ENCODE measurements around the gene MRPL11. TPM values are rescaled to one million over a fixed set of nuclear protein-coding genes. Genes with fewer than 3 reads are reported as not detected.

Gene MRPL11
- 10 to 100 TPM; 15.7 to 23.9 (median 21.0) TPM for total RNA-seq
- 10 to 100 TPM; 29.2 to 30.2 TPM for polyA plus RNA-seq

DNA sequence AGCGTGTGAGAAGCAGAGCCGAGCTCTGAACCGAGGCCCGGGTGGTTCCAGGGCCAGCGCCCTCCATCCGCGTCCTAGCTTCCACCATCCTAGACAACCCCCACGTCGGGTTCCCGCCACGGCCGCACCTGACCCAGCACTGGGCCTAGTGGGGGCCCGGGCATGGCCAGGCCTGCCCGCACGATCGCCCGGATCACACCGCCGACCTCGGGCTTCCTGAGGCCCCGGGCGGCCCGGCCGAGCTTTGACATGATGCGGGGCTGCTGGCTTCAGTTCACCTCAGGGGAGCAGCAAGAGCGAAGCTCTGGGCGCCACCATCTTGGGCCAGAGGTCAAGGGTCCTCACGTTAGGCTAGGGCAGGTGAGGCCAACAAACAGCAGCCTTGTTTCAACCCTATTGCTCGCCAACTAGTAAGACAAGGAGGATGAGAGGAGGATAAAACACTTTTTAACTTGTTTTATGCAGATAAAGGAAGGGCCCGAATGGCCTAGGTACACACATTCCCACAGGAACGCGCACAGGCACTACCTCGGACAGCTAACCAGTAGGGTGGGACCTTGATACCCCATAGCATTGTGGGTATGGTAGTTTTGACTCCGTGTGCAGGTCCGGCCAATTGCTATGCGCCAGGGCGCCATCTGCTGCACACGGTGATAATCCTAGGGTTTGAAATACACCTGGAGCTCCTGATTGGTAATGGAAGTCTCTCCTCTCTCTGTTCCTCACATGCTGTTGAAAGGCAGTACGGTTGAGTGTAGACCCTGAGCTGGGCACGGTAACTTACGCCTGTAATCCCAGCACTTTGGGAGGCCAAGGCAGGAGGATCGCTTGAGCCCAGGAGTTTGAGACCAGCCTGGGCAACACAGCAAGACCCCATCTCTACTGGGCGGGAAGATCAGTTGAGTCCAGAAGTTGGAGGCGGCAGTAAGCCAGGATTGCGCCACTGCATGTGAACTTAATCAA, at the start of gene MRPL11:
Gene MRPL11 (minus strand): TSS at position 345 of the 963 bp plus-strand sequence. CDS start 94 bp downstream, at position 251.
- H3K9me3 ChIP-seq: no peaks in the 10 kb centered on the region
- FAIRE-seq: no peak
- peak within 1 kb of the TSS; percentile 62 to 89 (median 74) for H3K27ac ChIP-seq
- H3K4me3 ChIP-seq: peak within 1 kb of the TSS; percentile 67 to 91 (median 90)
- H3K4me1 ChIP-seq: peaks cover 0 to 8% (median 7%) of the 10 kb centered on the region in 3 donors
- intact Hi-C loops (cut with DNase I): no loop called here
- ATAC-seq: peak; percentile 99 to 100 (median 100)
- H3K27me3 ChIP-seq: no peaks in the 10 kb centered on the region
- WGBS, 2 donors: 6% methylated on average over 45 of the region's 45 CpGs
- peak; percentile 82 to 93 (median 90) for DNase-seq
- H3K36me3 ChIP-seq: peaks cover 0 to 6% (median 0%) of the 10 kb centered on the region in 3 donors
- TF ChIP-seq, protein P1, sequence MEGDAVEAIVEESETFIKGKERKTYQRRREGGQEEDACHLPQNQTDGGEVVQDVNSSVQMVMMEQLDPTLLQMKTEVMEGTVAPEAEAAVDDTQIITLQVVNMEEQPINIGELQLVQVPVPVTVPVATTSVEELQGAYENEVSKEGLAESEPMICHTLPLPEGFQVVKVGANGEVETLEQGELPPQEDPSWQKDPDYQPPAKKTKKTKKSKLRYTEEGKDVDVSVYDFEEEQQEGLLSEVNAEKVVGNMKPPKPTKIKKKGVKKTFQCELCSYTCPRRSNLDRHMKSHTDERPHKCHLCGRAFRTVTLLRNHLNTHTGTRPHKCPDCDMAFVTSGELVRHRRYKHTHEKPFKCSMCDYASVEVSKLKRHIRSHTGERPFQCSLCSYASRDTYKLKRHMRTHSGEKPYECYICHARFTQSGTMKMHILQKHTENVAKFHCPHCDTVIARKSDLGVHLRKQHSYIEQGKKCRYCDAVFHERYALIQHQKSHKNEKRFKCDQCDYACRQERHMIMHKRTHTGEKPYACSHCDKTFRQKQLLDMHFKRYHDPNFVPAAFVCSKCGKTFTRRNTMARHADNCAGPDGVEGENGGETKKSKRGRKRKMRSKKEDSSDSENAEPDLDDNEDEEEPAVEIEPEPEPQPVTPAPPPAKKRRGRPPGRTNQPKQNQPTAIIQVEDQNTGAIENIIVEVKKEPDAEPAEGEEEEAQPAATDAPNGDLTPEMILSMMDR (IDR thresholded peaks at IDR 0.05): peak in 3 of 4 donors; percentile 14 to 33 (median 19)

DNA sequence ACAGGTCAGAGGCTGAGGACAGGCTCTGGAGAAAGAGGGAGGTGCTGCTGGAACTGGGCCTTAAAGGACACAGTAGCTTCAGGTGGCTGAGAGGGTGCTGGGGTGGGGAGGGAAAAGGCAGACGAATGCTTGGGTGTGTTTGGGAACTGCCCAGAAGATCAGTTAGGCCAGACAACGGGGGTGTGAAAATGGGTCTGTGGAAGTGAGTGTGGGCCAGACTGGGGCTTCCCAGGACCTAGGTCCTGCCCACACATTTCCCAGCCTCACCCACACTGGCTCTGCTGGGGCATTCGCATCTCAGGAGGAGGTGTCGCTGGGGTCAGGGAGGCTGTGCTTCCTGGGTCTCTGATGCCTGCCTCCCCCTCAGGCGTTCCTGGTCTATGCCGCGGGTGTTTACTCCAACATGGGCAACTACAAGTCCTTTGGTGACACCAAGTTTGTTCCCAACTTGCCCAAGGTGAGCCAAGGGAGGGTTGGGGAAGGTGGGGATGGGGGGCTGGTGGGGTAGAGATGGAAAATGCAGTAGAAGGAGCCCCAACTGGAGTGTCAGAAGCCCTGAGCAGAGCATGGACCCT, 46.2 kb upstream of the MRPL11 start:
- no peak for DNase-seq
- H3K27ac ChIP-seq: no peak overlapping the region
- no peak overlapping the region for H3K4me3 ChIP-seq
- intact Hi-C loops (cut with DNase I): no loop called here
- no peak for ATAC-seq
- H3K9me3 ChIP-seq: no peaks in the 10 kb centered on the region
- peaks cover 0 to 4% (median 0%) of the 10 kb centered on the region in 3 donors for H3K36me3 ChIP-seq
- no peaks in the 10 kb centered on the region for H3K27me3 ChIP-seq
- FAIRE-seq: no peak
- TF ChIP-seq, protein P1 (IDR thresholded peaks at IDR 0.05): no peak
- peaks cover 0 to 5% (median 0%) of the 10 kb centered on the region in 3 donors for H3K4me1 ChIP-seq
- 81 to 89% methylated on average over 7 of the region's 7 CpGs for WGBS, 2 donors

DNA sequence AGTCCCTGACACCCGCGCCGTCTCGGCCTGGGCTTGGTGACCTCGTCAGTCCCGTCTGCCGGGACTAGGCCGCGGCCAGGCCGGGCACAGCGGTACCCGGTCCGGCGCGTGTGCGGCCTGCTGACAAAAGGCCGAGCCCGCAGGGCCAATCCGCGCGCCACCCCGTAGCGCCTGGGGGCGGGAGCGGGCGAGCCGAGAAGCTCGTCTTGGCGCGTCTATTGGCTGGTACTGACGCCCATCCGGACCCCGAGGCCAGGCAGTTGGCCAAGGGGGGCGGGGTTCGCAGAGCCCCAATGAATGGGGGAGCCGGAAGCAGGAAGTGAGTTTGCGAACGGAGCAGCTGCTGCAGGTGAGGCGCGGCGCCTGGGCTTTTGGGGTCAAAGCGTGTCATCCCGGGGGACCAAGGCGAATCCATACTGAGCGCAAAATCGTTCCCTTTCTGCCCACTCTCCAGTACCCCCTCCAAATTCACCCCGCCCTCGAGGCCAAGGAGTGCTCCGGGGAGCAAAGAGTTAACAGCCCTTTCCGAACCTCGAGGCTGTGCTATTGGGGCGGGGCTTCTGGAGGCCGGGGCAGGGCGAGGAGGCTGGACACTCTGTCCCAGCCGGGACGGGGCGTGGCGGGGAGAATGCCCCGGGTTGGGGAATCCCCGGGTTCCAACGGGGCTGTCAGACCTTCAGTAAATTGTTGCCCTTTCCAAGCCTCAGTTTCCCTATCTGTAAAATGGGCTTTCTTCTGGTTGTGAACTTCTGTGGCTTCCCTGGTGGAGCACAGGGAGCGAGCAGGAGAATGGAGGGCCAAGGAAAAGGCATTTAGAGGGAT, 41.7 kb upstream of the MRPL11 start, which contains the start of gene DPP3:
Gene DPP3 (plus strand): TSS at position 318 of the 822 bp plus-strand sequence. CDS start 1,767 bp downstream, outside the sequence.
- no peaks in the 10 kb centered on the region for H3K27me3 ChIP-seq
- no peaks in the 10 kb centered on the region for H3K9me3 ChIP-seq
- peak within 1 kb of the TSS; percentile 85 to 91 (median 90) for H3K27ac ChIP-seq
- peak; percentile 97 to 99 (median 98) for DNase-seq
- peak; percentile 92 to 97 (median 94) for ATAC-seq
- TF ChIP-seq, protein P1 (IDR thresholded peaks at IDR 0.05): no peak
- intact Hi-C loops (cut with DNase I): no loop called here
- 0% methylated on average over 62 of the region's 62 CpGs for WGBS, 2 donors
- peaks cover 0 to 4% (median 0%) of the 10 kb centered on the region in 3 donors for H3K36me3 ChIP-seq
- FAIRE-seq: no peak
- H3K4me3 ChIP-seq: peak within 1 kb of the TSS; percentile 47 to 70 (median 58)
- peaks cover 0 to 10% (median 0%) of the 10 kb centered on the region in 3 donors for H3K4me1 ChIP-seq

DNA sequence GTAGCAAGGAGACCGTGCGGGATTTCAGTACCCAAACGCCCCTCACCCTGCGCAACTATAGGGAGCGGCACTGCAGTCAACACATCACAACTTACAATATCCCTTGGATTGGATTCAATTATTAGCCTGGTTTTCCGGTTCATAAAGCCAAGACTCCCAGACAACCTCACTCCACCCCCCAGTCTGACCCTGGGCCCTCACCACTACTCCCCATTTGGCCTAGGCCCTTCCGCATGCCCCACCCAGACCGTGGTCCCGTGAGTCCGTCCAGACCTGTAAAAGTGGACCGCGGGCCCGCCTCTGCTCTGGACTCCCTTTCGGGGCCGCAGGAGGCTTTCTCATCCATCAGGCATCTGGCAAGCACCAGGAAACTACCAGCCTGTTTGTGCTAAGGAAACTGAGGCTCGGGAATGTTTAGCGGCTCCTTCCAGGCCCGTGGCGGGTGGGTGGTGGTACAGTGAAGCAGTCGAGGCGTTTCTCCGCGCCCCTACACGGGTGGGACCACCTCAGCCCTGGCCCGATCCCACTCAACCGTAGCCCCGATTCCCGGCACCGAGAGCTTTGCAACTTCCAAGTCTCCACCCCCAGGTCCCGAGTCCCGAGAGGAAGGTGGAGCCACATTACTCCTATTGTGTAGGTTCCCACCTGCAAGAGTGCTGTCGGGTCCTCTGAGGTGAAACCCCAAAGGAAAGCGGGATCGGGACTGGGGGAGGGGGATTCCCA, 40.9 kb upstream of the MRPL11 start:
- intact Hi-C loops (cut with DNase I): no loop called here
- H3K36me3 ChIP-seq: peaks cover 0 to 4% (median 0%) of the 10 kb centered on the region in 3 donors
- no peaks in the 10 kb centered on the region for H3K27me3 ChIP-seq
- peaks cover 0 to 10% (median 0%) of the 10 kb centered on the region in 3 donors for H3K4me1 ChIP-seq
- H3K9me3 ChIP-seq: no peaks in the 10 kb centered on the region
- H3K4me3 ChIP-seq: peak overlapping the region; percentile 47 to 70 (median 58)
- ATAC-seq (peak; percentile 50 to 64 (median 61)), FAIRE-seq (no peak), DNase-seq (peak in 5 of 6 donors; percentile 41 to 69 (median 55))
- H3K27ac ChIP-seq: peak overlapping the region; percentile 85 to 91 (median 90)
- TF ChIP-seq, protein P1 (IDR thresholded peaks at IDR 0.05): no peak
- 0 to 1% methylated on average over 34 of the region's 34 CpGs for WGBS, 2 donors
